ENCODE results near the gene ATXN1. TPM values are rescaled to one million over a fixed set of nuclear protein-coding genes. Genes with fewer than 3 reads are reported as not detected.

ATXN1 gene
- total and polyA plus RNA-seq, 2 of the 8 experiments (the other 6 are each of a cell fraction or from before 2014, with no cell fraction given) = 1.6 to 4.0 TPM

DNA sequence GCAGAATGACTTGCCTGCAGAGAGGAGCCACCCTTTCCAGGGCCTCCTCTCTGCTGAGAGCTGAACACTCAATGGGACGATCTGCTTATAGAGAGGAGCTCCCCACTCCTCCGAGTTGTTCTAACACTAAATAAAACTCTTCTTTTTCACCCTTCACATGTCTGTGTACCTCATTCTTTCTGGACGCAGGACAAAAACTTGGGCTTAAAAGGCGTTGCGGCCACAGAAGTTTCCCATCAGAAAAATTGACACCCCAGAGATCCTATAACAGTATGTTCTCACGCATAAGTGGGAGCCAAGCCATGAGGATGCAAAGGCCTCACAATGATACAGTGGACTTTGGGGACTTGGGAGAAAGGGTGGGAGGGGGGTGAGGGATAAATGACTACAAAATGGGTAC lies 401.7 kb downstream of the ATXN1 start:
- H3K9me3 ChIP-seq (ENCODE audit: insufficient read depth in 2 of 2, low read depth in 1 of 2, low read length in 1 of 2) = no peaks in the 10 kb centered on the region
- H3K27ac ChIP-seq (ENCODE audit: low read depth, low read length) = no peak overlapping the region
- H3K79me2 ChIP-seq (ENCODE audit: control insufficient read depth in 1 of 2, insufficient read depth in 2 of 2, low read length in 2 of 2) = no peaks in the 10 kb centered on the region
- DNase-seq (ENCODE audit: low read depth in 1 of 2, low spot score in 2 of 2) (no peak), FAIRE-seq (no peak)
- H3K9ac ChIP-seq (replicated peaks in 1 of 4; ENCODE audit: extremely low read depth in 1 of 4, low read depth in 3 of 4, low read length in 3 of 4) = no peak overlapping the region
- no peaks in the 10 kb centered on the region for H3K27me3 ChIP-seq (replicated peaks in 1 of 4; ENCODE audit: control insufficient read depth in 3 of 4, extremely low read depth in 1 of 4, insufficient read depth in 3 of 4, low read length in 3 of 4)
- H2BK15ac ChIP-seq (ENCODE audit: low read length) = no peak overlapping the region
- no peak for TF ChIP-seq TAF1 (IDR thresholded peaks at IDR 0.05; ENCODE audit: low read depth, low read length)
- TF ChIP-seq, protein P1, sequence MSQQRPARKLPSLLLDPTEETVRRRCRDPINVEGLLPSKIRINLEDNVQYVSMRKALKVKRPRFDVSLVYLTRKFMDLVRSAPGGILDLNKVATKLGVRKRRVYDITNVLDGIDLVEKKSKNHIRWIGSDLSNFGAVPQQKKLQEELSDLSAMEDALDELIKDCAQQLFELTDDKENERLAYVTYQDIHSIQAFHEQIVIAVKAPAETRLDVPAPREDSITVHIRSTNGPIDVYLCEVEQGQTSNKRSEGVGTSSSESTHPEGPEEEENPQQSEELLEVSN (IDR thresholded peaks at IDR 0.05) = no peak
- TF ChIP-seq BCL11A (IDR thresholded peaks at IDR 0.05; ENCODE audit: low read depth in 2 of 2, low read length in 2 of 2) = no peak
- no peak for TF ChIP-seq SUZ12 (IDR thresholded peaks at IDR 0.05; ENCODE audit: low read length)
- no peak overlapping the region for H3K4ac ChIP-seq (replicated peaks; ENCODE audit: insufficient read length, low read depth, low read length)
- no peak overlapping the region for H4K5ac ChIP-seq (ENCODE audit: insufficient read length, low read depth, low read length)
- peaks cover 0 to 4% (median 1%) of the 10 kb centered on the region in 4 experiments; a peak in 2 of 7 replicates for H3K4me1 ChIP-seq (replicated peaks in 1 of 4; ENCODE audit: control insufficient read depth in 3 of 4, insufficient read depth in 4 of 4, low read length in 3 of 4)
- no peak overlapping the region for H3K56ac ChIP-seq (replicated peaks; ENCODE audit: insufficient read length, low read depth, low read length)
- no peak overlapping the region for H3K4me2 ChIP-seq (ENCODE audit: insufficient read depth in 1 of 2, low read depth in 2 of 2, low read length in 2 of 2)
- H2BK120ac ChIP-seq (replicated peaks; ENCODE audit: low read depth, low read length) = no peak overlapping the region
- H2BK5ac ChIP-seq (ENCODE audit: low read depth, low read length) = no peak overlapping the region
- H3K23me2 ChIP-seq (ENCODE audit: low read depth, low read length) = no peaks in the 10 kb centered on the region
- no peak overlapping the region for H3K18ac ChIP-seq (ENCODE audit: extremely low read depth, low read length)
- H3K14ac ChIP-seq (ENCODE audit: insufficient read length) = no peak overlapping the region
- H2BK12ac ChIP-seq (ENCODE audit: low read depth, low read length) = no peak overlapping the region
- H2AK5ac ChIP-seq (ENCODE audit: low read depth, low read length) = no peak overlapping the region
- H4K8ac ChIP-seq (ENCODE audit: extremely low read depth, insufficient read depth, low read length) = no peak overlapping the region
- H2AFZ ChIP-seq (ENCODE audit: low read length) = no peak overlapping the region
- ChIA-PET CTCF (ENCODE audit: partially characterized antibody) (interaction anchor here (0.8 kb wide), 2 partner anchors 22 to 25 kb away, joined by 3 to 4 read pairs; no protein-coding TSS in a partner anchor), POLR2A (ENCODE audit: partially characterized antibody) (no interaction called here)
- 96% methylated on average over 6 of the region's 6 CpGs; no CpG with 5 or more reads in 1 of the 2 experiments for WGBS, 2 experiments (ENCODE audit: extremely low coverage in 1 of 2, insufficient coverage in 1 of 2, insufficient read length in 1 of 2, insufficient replicate concordance in 2 of 2, low coverage in 1 of 2, low lambda C conversion rate in 2 of 2, missing lambda C conversion rate in 1 of 2)
- H4K91ac ChIP-seq (replicated peaks; ENCODE audit: insufficient read length, low read length) = no peak overlapping the region
- no peak overlapping the region for H3K23ac ChIP-seq (ENCODE audit: insufficient read length)
- H3K4me3 ChIP-seq (ENCODE audit: extremely low read depth in 1 of 4, insufficient read depth in 2 of 4, low read depth in 3 of 4, low read length in 4 of 4) = no peak overlapping the region
- no peak overlapping the region for H2BK20ac ChIP-seq (ENCODE audit: low read length)
- H4K20me1 ChIP-seq (replicated peaks in 1 of 2; ENCODE audit: control insufficient read depth in 1 of 2, insufficient read depth in 2 of 2, low read length in 2 of 2) = no peaks in the 10 kb centered on the region
- H3K79me1 ChIP-seq (ENCODE audit: low read depth, low read length) = no peaks in the 10 kb centered on the region
- H3K36me3 ChIP-seq (ENCODE audit: control insufficient read depth in 2 of 4, insufficient read depth in 4 of 4, low read length in 3 of 4) = no peaks in the 10 kb centered on the region
